ENCODE measurements around the gene HABP4.

HABP4 gene

GRCh38 chr9:96464426-96464825 lies 14.5 kb downstream of the HABP4 start:
- in situ Hi-C loops (cut with MboI; ENCODE audit: low pct_unique_long_range_greater_than_20kb, low sequenced_read_pairs, unreplicated experiment): no loop called here
- no peak for DNase-seq (ENCODE audit: low spot score)
- TF ChIP-seq CTCF (IDR thresholded peaks at IDR 0.05; ENCODE audit: extremely low read depth, insufficient read depth, missing control alignments): no peak

- DNase-seq (ENCODE audit: low spot score): no peak
- TF ChIP-seq CTCF (IDR thresholded peaks at IDR 0.05; ENCODE audit: extremely low read depth, insufficient read depth, missing control alignments): no peak
- in situ Hi-C loops (cut with MboI; ENCODE audit: low pct_unique_long_range_greater_than_20kb, low sequenced_read_pairs, unreplicated experiment): no loop called here
Measured at GRCh38 chr9:96467784-96468183, 17.8 kb downstream of the HABP4 start.

- in situ Hi-C loops (cut with MboI; ENCODE audit: low pct_unique_long_range_greater_than_20kb, low sequenced_read_pairs, unreplicated experiment): no loop called here
- no peak for TF ChIP-seq CTCF (IDR thresholded peaks at IDR 0.05; ENCODE audit: extremely low read depth, insufficient read depth, missing control alignments)
- no peak for DNase-seq (ENCODE audit: low spot score)
Measured at GRCh38 chr9:96476013-96476412, 26.0 kb downstream of the HABP4 start.

- in situ Hi-C loops (cut with MboI; ENCODE audit: low pct_unique_long_range_greater_than_20kb, low sequenced_read_pairs, unreplicated experiment): no loop called here
- DNase-seq (ENCODE audit: low spot score): no peak
- no peak for TF ChIP-seq CTCF (IDR thresholded peaks at IDR 0.05; ENCODE audit: extremely low read depth, insufficient read depth, missing control alignments)
Measured at GRCh38 chr9:96476591-96476990, 26.6 kb downstream of the HABP4 start.

- DNase-seq (ENCODE audit: low spot score): peak; percentile 47
- in situ Hi-C loops (cut with MboI; ENCODE audit: low pct_unique_long_range_greater_than_20kb, low sequenced_read_pairs, unreplicated experiment): no loop called here
Measured at GRCh38 chr9:96478829-96479371, 28.9 kb downstream of the HABP4 start.

GRCh38 chr9:96480736-96481135 lies 30.8 kb downstream of the HABP4 start:
- no peak for DNase-seq (ENCODE audit: low spot score)
- in situ Hi-C loops (cut with MboI; ENCODE audit: low pct_unique_long_range_greater_than_20kb, low sequenced_read_pairs, unreplicated experiment): no loop called here
- no peak for TF ChIP-seq CTCF (IDR thresholded peaks at IDR 0.05; ENCODE audit: extremely low read depth, insufficient read depth, missing control alignments)

More at GRCh38 chr9:96478829-96479371, 28.9 kb downstream of the HABP4 start:
- TF ChIP-seq CTCF (IDR thresholded peaks at IDR 0.05; ENCODE audit: extremely low read depth, insufficient read depth, missing control alignments): no peak

- no peak for DNase-seq (ENCODE audit: low spot score)
- in situ Hi-C loops (cut with MboI; ENCODE audit: low pct_unique_long_range_greater_than_20kb, low sequenced_read_pairs, unreplicated experiment): no loop called here
- no peak for TF ChIP-seq CTCF (IDR thresholded peaks at IDR 0.05; ENCODE audit: extremely low read depth, insufficient read depth, missing control alignments)
Measured at GRCh38 chr9:96482476-96482875, 32.5 kb downstream of the HABP4 start.
